ENCODE data around the gene TNIP3.
"Not testable (repeated sequence)": the region's sequence is repeated elsewhere in the genome, so short reads cannot be mapped to it uniquely, and the experiment has no call there.

The TNIP3 gene

GRCh38 chr4:121164291-121164690, at the start of gene TNIP3:
Gene TNIP3, minus strand, starts transcription at chr4:121164321. Its CDS starts 196 bp downstream, at chr4:121164125.
- DNase-seq (ENCODE audit: low read depth), result no peak

GRCh38 chr4:121212806-121213205, 48.7 kb upstream of the TNIP3 start:
- DNase-seq (ENCODE audit: low read depth), result no peak

- DNase-seq (ENCODE audit: low read depth), result no peak
These were observed 45.0 kb upstream of the TNIP3 start for GRCh38 chr4:121209171-121209570.

GRCh38 chr4:121208244-121209007, 44.3 kb upstream of the TNIP3 start:
- no peak for DNase-seq (ENCODE audit: low read depth)

GRCh38 chr4:121205777-121206176, 41.7 kb upstream of the TNIP3 start:
- not testable (repeated sequence) for DNase-seq (ENCODE audit: low read depth)

- DNase-seq (ENCODE audit: low read depth), result no peak
These were observed 36.8 kb upstream of the TNIP3 start for GRCh38 chr4:121200795-121201472.

- no peak for DNase-seq (ENCODE audit: low read depth)
These were observed 35.8 kb upstream of the TNIP3 start for GRCh38 chr4:121199742-121200561.

- DNase-seq (ENCODE audit: low read depth), result no peak
These were observed 34.1 kb upstream of the TNIP3 start for GRCh38 chr4:121198251-121198650.

GRCh38 chr4:121195649-121196048, 31.5 kb upstream of the TNIP3 start:
- DNase-seq (ENCODE audit: low read depth), result no peak

- no peak for DNase-seq (ENCODE audit: low read depth)
These were observed 28.4 kb upstream of the TNIP3 start for GRCh38 chr4:121192480-121192879.

GRCh38 chr4:121192013-121192412, 27.9 kb upstream of the TNIP3 start:
- no peak for DNase-seq (ENCODE audit: low read depth)

- DNase-seq (ENCODE audit: low read depth), result no peak
These were observed 27.2 kb upstream of the TNIP3 start for GRCh38 chr4:121191361-121191760.

GRCh38 chr4:121190389-121190788, 26.3 kb upstream of the TNIP3 start:
- DNase-seq (ENCODE audit: low read depth), result no peak

GRCh38 chr4:121189326-121190215, 25.4 kb upstream of the TNIP3 start:
- no peak for DNase-seq (ENCODE audit: low read depth)

GRCh38 chr4:121187206-121187605, 23.1 kb upstream of the TNIP3 start:
- no peak for DNase-seq (ENCODE audit: low read depth)

- no peak for DNase-seq (ENCODE audit: low read depth)
These were observed 21.8 kb upstream of the TNIP3 start for GRCh38 chr4:121185960-121186359.

- DNase-seq (ENCODE audit: low read depth), result no peak
These were observed 19.9 kb upstream of the TNIP3 start for GRCh38 chr4:121183989-121184388.

GRCh38 chr4:121183361-121183760, 19.2 kb upstream of the TNIP3 start:
- no peak for DNase-seq (ENCODE audit: low read depth)

GRCh38 chr4:121182296-121182695, 18.2 kb upstream of the TNIP3 start:
- DNase-seq (ENCODE audit: low read depth), result no peak

- DNase-seq (ENCODE audit: low read depth), result no peak
These were observed 17.4 kb upstream of the TNIP3 start for GRCh38 chr4:121181493-121181892.

- DNase-seq (ENCODE audit: low read depth), result no peak
These were observed 16.4 kb upstream of the TNIP3 start for GRCh38 chr4:121180558-121180957.
